Measurements from ENCODE around the gene SNX20. TPM values are rescaled to one million over a fixed set of nuclear protein-coding genes. Genes with fewer than 3 reads are reported as not detected.

The SNX20 gene
- total RNA-seq, 1 experiment from 2014 or later = not detected

GRCh38 chr16:50696126-50696525 is 15.0 kb upstream of the SNX20 start:
- no peaks in the 10 kb centered on the region; a peak in 2 of 5 replicates for H3K9me3 Mint-ChIP-seq
- H2BK5ac ChIP-seq (ENCODE audit: insufficient read length, low read length) = no peak overlapping the region
- no peak overlapping the region for H3T11ph ChIP-seq (ENCODE audit: low read length)
- TF ChIP-seq, protein P1, sequence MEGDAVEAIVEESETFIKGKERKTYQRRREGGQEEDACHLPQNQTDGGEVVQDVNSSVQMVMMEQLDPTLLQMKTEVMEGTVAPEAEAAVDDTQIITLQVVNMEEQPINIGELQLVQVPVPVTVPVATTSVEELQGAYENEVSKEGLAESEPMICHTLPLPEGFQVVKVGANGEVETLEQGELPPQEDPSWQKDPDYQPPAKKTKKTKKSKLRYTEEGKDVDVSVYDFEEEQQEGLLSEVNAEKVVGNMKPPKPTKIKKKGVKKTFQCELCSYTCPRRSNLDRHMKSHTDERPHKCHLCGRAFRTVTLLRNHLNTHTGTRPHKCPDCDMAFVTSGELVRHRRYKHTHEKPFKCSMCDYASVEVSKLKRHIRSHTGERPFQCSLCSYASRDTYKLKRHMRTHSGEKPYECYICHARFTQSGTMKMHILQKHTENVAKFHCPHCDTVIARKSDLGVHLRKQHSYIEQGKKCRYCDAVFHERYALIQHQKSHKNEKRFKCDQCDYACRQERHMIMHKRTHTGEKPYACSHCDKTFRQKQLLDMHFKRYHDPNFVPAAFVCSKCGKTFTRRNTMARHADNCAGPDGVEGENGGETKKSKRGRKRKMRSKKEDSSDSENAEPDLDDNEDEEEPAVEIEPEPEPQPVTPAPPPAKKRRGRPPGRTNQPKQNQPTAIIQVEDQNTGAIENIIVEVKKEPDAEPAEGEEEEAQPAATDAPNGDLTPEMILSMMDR (conservative IDR thresholded peaks at IDR 0.05) = no peak
- peaks cover 9 to 11% of the 10 kb centered on the region in 2 experiments for H3K4me1 Mint-ChIP-seq
- no CpG with 5 or more reads among the region's 5 CpGs for WGBS (ENCODE audit: extremely low coverage, insufficient read length, low lambda C conversion rate)
- H3K27me3 Mint-ChIP-seq (ENCODE audit: low read depth) = peaks cover 50% of the 10 kb centered on the region
- H3K4me3 Mint-ChIP-seq = no peak overlapping the region
- no peak overlapping the region for H2BK15ac ChIP-seq (ENCODE audit: low read depth, low read length)
- H3K79me1 ChIP-seq (ENCODE audit: insufficient read depth, low read depth, low read length, poor library complexity, severe bottlenecking) = no peaks in the 10 kb centered on the region
- no peak overlapping the region for H3K56ac ChIP-seq (ENCODE audit: insufficient read length, low read depth, low read length)
- H4K91ac ChIP-seq (ENCODE audit: insufficient read length, low read depth, low read length) = no peak overlapping the region
- H3K18ac ChIP-seq (ENCODE audit: insufficient read length, low read depth, low read length) = no peak overlapping the region
- H4K8ac ChIP-seq (replicated peaks; ENCODE audit: insufficient read length, low read depth, low read length) = no peak overlapping the region
- H3K4me2 ChIP-seq (ENCODE audit: insufficient read depth, insufficient read length, low read length) = no peak overlapping the region
- H3K23me2 ChIP-seq (ENCODE audit: insufficient read length, low read depth, low read length, poor library complexity, severe bottlenecking) = peaks cover 6% of the 10 kb centered on the region
- no peak overlapping the region for H2BK120ac ChIP-seq (ENCODE audit: low read depth, low read length, poor library complexity, severe bottlenecking)
- H3K27ac ChIP-seq (ENCODE audit: insufficient read length, low read depth, low read length) = no peak overlapping the region
- no peak overlapping the region for H3K9ac ChIP-seq (ENCODE audit: extremely low read depth, insufficient read length, low read length)
- H2AFZ ChIP-seq (ENCODE audit: low read length) = no peak overlapping the region
- H4K20me1 ChIP-seq (ENCODE audit: control insufficient read depth, insufficient read depth, insufficient read length) = no peaks in the 10 kb centered on the region
- peaks cover 8% of the 10 kb centered on the region; the same call in 1 of the 2 replicates for H3K27me3 ChIP-seq (ENCODE audit: insufficient read depth, low read length)
- H3K14ac ChIP-seq (ENCODE audit: insufficient read depth, low read length) = no peak overlapping the region
- no peak overlapping the region for H4K5ac ChIP-seq (ENCODE audit: insufficient read length, low read depth, low read length)
- no peak overlapping the region for H2BK12ac ChIP-seq (ENCODE audit: insufficient read length, low read depth, low read length)
- H3K4ac ChIP-seq (ENCODE audit: low read depth, low read length) = no peak overlapping the region
- H3K23ac ChIP-seq (ENCODE audit: insufficient read length, low read depth, low read length) = no peak overlapping the region
- H2BK20ac ChIP-seq (ENCODE audit: low read depth, low read length, poor library complexity, severe bottlenecking) = no peak overlapping the region
- no peaks in the 10 kb centered on the region for H3K79me2 ChIP-seq (ENCODE audit: insufficient read depth, low read length)
- no peaks in the 10 kb centered on the region for H3K4me1 ChIP-seq (ENCODE audit: insufficient read depth, low read length)
- H3K27ac Mint-ChIP-seq = no peak overlapping the region
- no peaks in the 10 kb centered on the region for H3K9me3 ChIP-seq (ENCODE audit: control insufficient read depth, low read depth, low read length)
- H3K36me3 Mint-ChIP-seq (ENCODE audit: insufficient read depth in 1 of 3, low read depth in 3 of 3) = no peaks in the 10 kb centered on the region
- H2AK5ac ChIP-seq (ENCODE audit: insufficient read length, low read length) = no peak overlapping the region
- no peak for DNase-seq

Data from H9 (cell line).